ENCODE measurements around the gene RBKS.

RBKS gene

GRCh38 chr2:27800856-27801255 is 89.3 kb downstream of the RBKS start:
- no peak for DNase-seq (ENCODE audit: low read depth in 2 of 2, low spot score in 1 of 2)

GRCh38 chr2:27799646-27800010 is 90.6 kb downstream of the RBKS start:
- DNase-seq (ENCODE audit: low read depth in 2 of 2, low spot score in 1 of 2) = no peak

- DNase-seq (ENCODE audit: low read depth in 2 of 2, low spot score in 1 of 2) = no peak
These were observed 91.1 kb downstream of the RBKS start for GRCh38 chr2:27798948-27799645.

- no peak for DNase-seq (ENCODE audit: low read depth in 2 of 2, low spot score in 1 of 2)
These were observed 91.7 kb downstream of the RBKS start for GRCh38 chr2:27798486-27798885.

GRCh38 chr2:27797841-27798240 is 92.3 kb downstream of the RBKS start:
- DNase-seq (ENCODE audit: low read depth in 2 of 2, low spot score in 1 of 2) = no peak

GRCh38 chr2:27796791-27797765 is 93.1 kb downstream of the RBKS start:
- no peak for DNase-seq (ENCODE audit: low read depth in 2 of 2, low spot score in 1 of 2)

GRCh38 chr2:27795868-27796277 is 94.3 kb downstream of the RBKS start:
- no peak for DNase-seq (ENCODE audit: low read depth in 2 of 2, low spot score in 1 of 2)

- no peak for DNase-seq (ENCODE audit: low read depth in 2 of 2, low spot score in 1 of 2)
These were observed 94.9 kb downstream of the RBKS start for GRCh38 chr2:27795093-27795834.

GRCh38 chr2:27792759-27793158 is 97.4 kb downstream of the RBKS start:
- no peak for DNase-seq (ENCODE audit: low read depth in 2 of 2, low spot score in 1 of 2)

GRCh38 chr2:27790796-27791195 is 99.4 kb downstream of the RBKS start:
- DNase-seq (ENCODE audit: low read depth in 2 of 2, low spot score in 1 of 2) = no peak

- no peak for DNase-seq (ENCODE audit: low read depth in 2 of 2, low spot score in 1 of 2)
These were observed 107.5 kb downstream of the RBKS start for GRCh38 chr2:27782701-27783100.

GRCh38 chr2:27781496-27781895 is 108.7 kb downstream of the RBKS start:
- no peak for DNase-seq (ENCODE audit: low read depth in 2 of 2, low spot score in 1 of 2)

- no peak for DNase-seq (ENCODE audit: low read depth in 2 of 2, low spot score in 1 of 2)
These were observed 110.7 kb downstream of the RBKS start for GRCh38 chr2:27779417-27780055.

- no peak for DNase-seq (ENCODE audit: low read depth in 2 of 2, low spot score in 1 of 2)
These were observed 113.5 kb downstream of the RBKS start for GRCh38 chr2:27776696-27777095.

- no peak for DNase-seq (ENCODE audit: low read depth in 2 of 2, low spot score in 1 of 2)
These were observed 114.1 kb downstream of the RBKS start for GRCh38 chr2:27776097-27776496.

GRCh38 chr2:27773959-27774358 is 116.2 kb downstream of the RBKS start:
- DNase-seq (ENCODE audit: low read depth in 2 of 2, low spot score in 1 of 2) = no peak

GRCh38 chr2:27772804-27773203 is 117.4 kb downstream of the RBKS start:
- no peak for DNase-seq (ENCODE audit: low read depth in 2 of 2, low spot score in 1 of 2)

- peak; percentile 82 to 87 for DNase-seq (ENCODE audit: low read depth in 2 of 2, low spot score in 1 of 2)
These were observed 118.4 kb downstream of the RBKS start, which contains the start of gene MRPL33 for GRCh38 chr2:27771548-27772335. TSS of gene MRPL33 (plus strand) at chr2:27771719. CDS start at chr2:27771778, 59 bp downstream.

GRCh38 chr2:27771202-27771547 is 119.0 kb downstream of the RBKS start:
- DNase-seq (ENCODE audit: low read depth in 2 of 2, low spot score in 1 of 2) = no peak

GRCh38 chr2:27766287-27766661 is 123.9 kb downstream of the RBKS start:
- no peak for DNase-seq (ENCODE audit: low read depth in 2 of 2, low spot score in 1 of 2)

All from stimulated activated CD8-positive, alpha-beta memory T cell treated with anti-CD3 and anti-CD28 coated beads, Interleukin-4, amount 100 ng/mL, for 4 hours (primary cell).